B cell (primary cell): ENCODE data around the gene CALML4. TPM values are rescaled to one million over a fixed set of nuclear protein-coding genes. Genes with fewer than 3 reads are reported as not detected.

Experiments
- ATAC-seq: fragments of 200-7000 bp; cut with Tn5 transposase; one replicate; pipeline ENCODE4 v1.10.0; 2021; ENCODE audit warnings: low read depth, mild to moderate bottlenecking, moderate number of reproducible peaks, moderate library complexity
- CTCF ChIA-PET: fragments of 350-600 bp; sonication (Branson Sonifier 250); formaldehyde crosslinking; loops from one replicate; lab custom pipeline; 2021; ENCODE audit warnings: antibody characterized with exemption, inconsistent platforms; lab: Charles Lee
- POLR2A ChIA-PET: fragments of 350-600 bp; sonication (Branson Sonifier 250); formaldehyde crosslinking; loops from one replicate; lab custom pipeline; 2021; ENCODE audit warnings: antibody characterized with exemption; lab: Charles Lee
- DNase-seq: peaks from one replicate; pipeline ENCODE4 v3.0.0; 2013
- H2AFZ ChIP-seq: 2 replicates; pipeline ENCODE4 v1.6.1; 2012; ENCODE audit warnings: mild to moderate bottlenecking, low read depth, low read length; ENCODE audit not compliant: insufficient read depth, poor library complexity, severe bottlenecking
- H3K27ac ChIP-seq, 2 donors: 1 replicate in 1 of 2; 2 replicates in 1 of 2; pipeline ENCODE4 v1.5.1; 2012 to 2013; ENCODE audit warnings: low read length in 2 of 2, mild to moderate bottlenecking in 2 of 2, moderate library complexity in 1 of 2
- H3K27me3 ChIP-seq, 4 experiments: fragments of 200-600 bp in 1 of 4; sonication (generic) in 1 of 4; replicated peaks in 1 of 4; 1 replicate in 2 of 4; 2 replicates in 2 of 4; pipeline versions ENCODE4 v1.6.1 to v1.7.0; 2013 to 2016; ENCODE audit warnings: low read length in 3 of 4, mild to moderate bottlenecking in 2 of 4, mixed read lengths in 1 of 4, moderate library complexity in 1 of 4; ENCODE audit not compliant: insufficient read depth in 4 of 4, control insufficient read depth in 3 of 4; ENCODE audit errors: control extremely low read depth in 1 of 4
- H3K36me3 ChIP-seq, 2 experiments: replicated peaks in 1 of 2; 1 replicate in 1 of 2; 2 replicates in 1 of 2; pipeline versions ENCODE4 v1.6.1 to v1.7.1; 2013; ENCODE audit warnings: low read length in 1 of 2; ENCODE audit not compliant: insufficient read depth in 2 of 2, control insufficient read depth in 1 of 2; ENCODE audit errors: control extremely low read depth in 1 of 2, extremely low read depth in 1 of 2
- H3K4me1 ChIP-seq, 2 donors: fragments of 200-600 bp in 1 of 2; sonication (generic) in 1 of 2; 1 replicate in 1 of 2; 2 replicates in 1 of 2; pipeline versions ENCODE4 v1.5.1 to v1.6.1; 2013 to 2017; ENCODE audit warnings: low read length in 2 of 2; ENCODE audit not compliant: control insufficient read depth in 2 of 2, insufficient read depth in 2 of 2
- H3K4me2 ChIP-seq: replicated peaks from 2 replicates; pipeline ENCODE3; 2012; ENCODE audit warnings: mild to moderate bottlenecking, low read depth, low read length; ENCODE audit not compliant: poor library complexity, severe bottlenecking
- H3K4me3 ChIP-seq, 5 experiments: fragments of 200-600 bp in 1 of 5; sonication (generic) in 1 of 5; 1 replicate in 3 of 5; 2 replicates in 2 of 5; pipeline versions ENCODE4 v1.5.1 to v1.7.0; 2011 to 2016; ENCODE audit warnings: low read length in 4 of 5, mild to moderate bottlenecking in 4 of 5, low read depth in 2 of 5, control low read depth in 1 of 5, moderate library complexity in 1 of 5; ENCODE audit not compliant: insufficient read depth in 1 of 5; ENCODE audit errors: control extremely low read depth in 1 of 5, extremely low read depth in 1 of 5
- H3K79me2 ChIP-seq: fragments of 200-600 bp; sonication (generic); one replicate; pipeline ENCODE4 v1.6.0; 2016; ENCODE audit warnings: low read length; ENCODE audit not compliant: control insufficient read depth, insufficient read depth
- H3K9ac ChIP-seq: fragments of 200-600 bp; sonication (generic); 2 replicates; pipeline ENCODE4 v1.6.1; 2017; ENCODE audit warnings: mild to moderate bottlenecking, low read length, moderate library complexity
- H3K9me3 ChIP-seq, 3 donors: one replicate each; pipeline versions ENCODE4 v1.6.1 to v1.7.1; 2013; ENCODE audit warnings: low read length in 2 of 3; ENCODE audit not compliant: control insufficient read depth in 2 of 3, insufficient read depth in 1 of 3; ENCODE audit errors: control extremely low read depth in 1 of 3
- H4K20me1 ChIP-seq: 2 replicates; pipeline ENCODE4 v1.6.0; 2012; ENCODE audit warnings: mild to moderate bottlenecking, low read length; ENCODE audit not compliant: insufficient read depth, control insufficient read depth, poor library complexity, severe bottlenecking
- H3K27ac Mint-ChIP-seq: one replicate; pipeline ENCODE4 v1.8.0; 2021; ENCODE audit warnings: mixed read lengths
- H3K27me3 Mint-ChIP-seq: one replicate; pipeline ENCODE4 v1.8.0; 2021; ENCODE audit warnings: mixed read lengths
- H3K4me1 Mint-ChIP-seq: one replicate; pipeline ENCODE4 v1.8.0; 2021; ENCODE audit warnings: mixed read lengths
- H3K4me3 Mint-ChIP-seq: one replicate; pipeline ENCODE4 v1.8.0; 2021; ENCODE audit warnings: mixed read lengths
- H3K9me3 Mint-ChIP-seq: one replicate; pipeline ENCODE4 v1.8.0; 2022; ENCODE audit warnings: mixed read lengths; ENCODE audit not compliant: insufficient read depth
- CTCF ChIP-seq: fragments of 200-600 bp; IDR thresholded peaks from one replicate; pipeline ENCODE4 v1.8.0; 2022; ENCODE audit warnings: antibody characterized with exemption, mild to moderate bottlenecking
- EZH2 ChIP-seq: IDR thresholded peaks from 2 replicates; pipeline ENCODE4 v1.6.1; 2012; ENCODE audit warnings: borderline replicate concordance, low read depth, mild to moderate bottlenecking, moderate library complexity, low read length; ENCODE audit not compliant: insufficient read depth, poor library complexity, severe bottlenecking
- WGBS: methylation state at CpG from one replicate; pipeline ENCODE4 v1.1.5; 2013; ENCODE audit warnings: missing lambda C conversion rate; ENCODE audit not compliant: insufficient coverage; 5-methylcytosine and 5-hydroxymethylcytosine counted together
- intact Hi-C: fragments of 100-400 bp; cut with micrococcal nuclease; formaldehyde crosslinking; loops from one replicate; pipeline ENCODE4 v1.10.0; 2022
- polyA plus RNA-seq: library from polyadenylated mRNA; depleted of rRNA; stranded (reverse); fragments of >200 nt; gene quantifications from 2 replicates; pipeline ENCODE4 v1.2.3, GENCODE V29; 2012
- total RNA-seq, 2 donors: library from RNA; stranded (reverse); fragments of 120-200 nt in 1 of 2; gene quantifications; 1 replicate in 1 of 2; 2 replicates in 1 of 2; pipeline versions ENCODE4 v1.2.3 to v1.2.4, GENCODE V29; 2013 to 2022

CALML4 gene
- total and polyA plus RNA-seq, 2 donors (not counting 1 experiment from before 2014, with no cell fraction given): 2.4 to 4.2 TPM

- no peak for TF ChIP-seq EZH2
- TF ChIP-seq CTCF: no peak
- Histone ChIP-seq H3K36me3 (peaks cover 17 to 75% of the 10 kb centered on the region in 2 experiments), H3K27me3 (no peaks in the 10 kb centered on the region), H4K20me1 (peaks cover 5% of the 10 kb centered on the region), H2AFZ (no peak overlapping the region), H3K27ac (no peak overlapping the region), H3K79me2 (no peaks in the 10 kb centered on the region), H3K4me2 (no peak overlapping the region), H3K9me3 (no peaks in the 10 kb centered on the region), H3K4me3 (no peak overlapping the region), H3K4me1 (no peaks in the 10 kb centered on the region), H3K9ac (no peak overlapping the region)
- H3K27ac Mint-ChIP-seq: no peak overlapping the region
- no peak for DNase-seq
- H3K4me3 Mint-ChIP-seq: no peak overlapping the region
- H3K27me3 Mint-ChIP-seq: no peaks in the 10 kb centered on the region
- no peaks in the 10 kb centered on the region for H3K9me3 Mint-ChIP-seq
- ChIA-PET POLR2A (no interaction called here), CTCF (interaction anchor here (1.1 to 1.8 kb wide), 2 partner anchors 9 to 30 kb away, joined by 4 read pairs; no protein-coding TSS in a partner anchor)
- ATAC-seq: no peak
- H3K4me1 Mint-ChIP-seq: peaks cover 6% of the 10 kb centered on the region
- intact Hi-C loops: no loop called here
- WGBS: 98% methylated on average over 3 of the region's 5 CpGs
These were observed 20.3 kb downstream of the CALML4 start for GRCh38 chr15:68184616-68185480.
